ENCODE results near the gene NPHS1.
"Not testable (repeated sequence)": the region's sequence is repeated elsewhere in the genome, so short reads cannot be mapped to it uniquely, and the experiment has no call there.

Gene NPHS1

GRCh38 chr19:35813043-35813890, 39.0 kb downstream of the NPHS1 start:
- no peak for DNase-seq (ENCODE audit: low read depth in 1 of 2, low spot score in 1 of 2)

- DNase-seq (ENCODE audit: low read depth in 1 of 2, low spot score in 1 of 2): no peak
Observed at GRCh38 chr19:35812220-35813042, 39.9 kb downstream of the NPHS1 start, which contains the start of gene PRODH2. Gene PRODH2, minus strand, starts transcription at chr19:35812845. Its CDS starts 40 bp downstream, at chr19:35812805.

- DNase-seq (ENCODE audit: low read depth in 1 of 2, low spot score in 1 of 2): no peak
Observed at GRCh38 chr19:35811317-35812219, 40.7 kb downstream of the NPHS1 start.

GRCh38 chr19:35807633-35808032, 44.7 kb downstream of the NPHS1 start:
- no peak for DNase-seq (ENCODE audit: low read depth in 1 of 2, low spot score in 1 of 2)

GRCh38 chr19:35806597-35806996, 45.7 kb downstream of the NPHS1 start:
- DNase-seq (ENCODE audit: low read depth in 1 of 2, low spot score in 1 of 2): no peak

- no peak for DNase-seq (ENCODE audit: low read depth in 1 of 2, low spot score in 1 of 2)
Observed at GRCh38 chr19:35805526-35806102, 46.7 kb downstream of the NPHS1 start.

GRCh38 chr19:35801828-35802227, 50.5 kb downstream of the NPHS1 start:
- no peak for DNase-seq (ENCODE audit: low read depth in 1 of 2, low spot score in 1 of 2)

GRCh38 chr19:35797663-35798062, 54.6 kb downstream of the NPHS1 start:
- no peak for DNase-seq (ENCODE audit: low read depth in 1 of 2, low spot score in 1 of 2)

GRCh38 chr19:35796645-35797542, 55.4 kb downstream of the NPHS1 start:
- DNase-seq (ENCODE audit: low read depth in 1 of 2, low spot score in 1 of 2): no peak

- DNase-seq (ENCODE audit: low read depth in 1 of 2, low spot score in 1 of 2): not testable (repeated sequence)
Observed at GRCh38 chr19:35795564-35795963, 56.7 kb downstream of the NPHS1 start.

- no peak for DNase-seq (ENCODE audit: low read depth in 1 of 2, low spot score in 1 of 2)
Observed at GRCh38 chr19:35793381-35794165, 58.7 kb downstream of the NPHS1 start.

- DNase-seq (ENCODE audit: low read depth in 1 of 2, low spot score in 1 of 2): no peak
Observed at GRCh38 chr19:35792888-35793287, 59.4 kb downstream of the NPHS1 start.

- DNase-seq (ENCODE audit: low read depth in 1 of 2, low spot score in 1 of 2): no peak
Observed at GRCh38 chr19:35792312-35792711, 60.0 kb downstream of the NPHS1 start.

- DNase-seq (ENCODE audit: low read depth in 1 of 2, low spot score in 1 of 2): no peak
Observed at GRCh38 chr19:35791814-35792279, 60.5 kb downstream of the NPHS1 start.

- no peak for DNase-seq (ENCODE audit: low read depth in 1 of 2, low spot score in 1 of 2)
Observed at GRCh38 chr19:35790981-35791813, 61.1 kb downstream of the NPHS1 start.

- no peak for DNase-seq (ENCODE audit: low read depth in 1 of 2, low spot score in 1 of 2)
Observed at GRCh38 chr19:35789978-35790944, 62.0 kb downstream of the NPHS1 start.
